ENCODE results near the gene NPW.

The NPW gene

GRCh38 chr16:2037115-2037514, 17.5 kb downstream of the NPW start:
- no peak for FAIRE-seq

GRCh38 chr16:2037647-2038381, 18.2 kb downstream of the NPW start:
- FAIRE-seq: no peak

- FAIRE-seq: no peak
These were observed 19.0 kb downstream of the NPW start for GRCh38 chr16:2038382-2039231.

GRCh38 chr16:2039274-2040031, 19.9 kb downstream of the NPW start:
- no peak for FAIRE-seq

- FAIRE-seq: no peak
These were observed 20.6 kb downstream of the NPW start for GRCh38 chr16:2040041-2040786.

- FAIRE-seq: no peak
These were observed 21.4 kb downstream of the NPW start for GRCh38 chr16:2040787-2041522.

- no peak for FAIRE-seq
These were observed 22.8 kb downstream of the NPW start for GRCh38 chr16:2042171-2042985.

- FAIRE-seq: no peak
These were observed 23.5 kb downstream of the NPW start for GRCh38 chr16:2042986-2043666.

- no peak for FAIRE-seq
These were observed 24.3 kb downstream of the NPW start for GRCh38 chr16:2043667-2044451.

- FAIRE-seq: no peak
These were observed 25.0 kb downstream of the NPW start for GRCh38 chr16:2044541-2044940.

- no peak for FAIRE-seq
These were observed 26.6 kb downstream of the NPW start for GRCh38 chr16:2045965-2046892.

GRCh38 chr16:2046893-2047329, 27.3 kb downstream of the NPW start:
- no peak for FAIRE-seq

- no peak for FAIRE-seq
These were observed 27.9 kb downstream of the NPW start, which contains the start of the genes NTHL1 and TSC2 for GRCh38 chr16:2047330-2048115. Gene NTHL1 (minus strand): TSS chr16:2047834. CDS start chr16:2047823, 11 bp downstream. Gene TSC2 (plus strand): TSS chr16:2047985. CDS start chr16:2048616, 631 bp downstream.

- FAIRE-seq: no peak
These were observed 28.5 kb downstream of the NPW start for GRCh38 chr16:2048116-2048543.

- no peak for FAIRE-seq
These were observed 33.6 kb downstream of the NPW start for GRCh38 chr16:2053211-2053610.

- no peak for FAIRE-seq
These were observed 34.3 kb downstream of the NPW start for GRCh38 chr16:2053897-2054296.

GRCh38 chr16:2054543-2055245, 35.1 kb downstream of the NPW start:
- FAIRE-seq: no peak
